HepG2 (cell line): ENCODE data around the gene FLOT2. TPM values are rescaled to one million over a fixed set of nuclear protein-coding genes. Genes with fewer than 3 reads are reported as not detected.
A peak's percentile ranks its signal among the peaks of the same experiment; 100 is the strongest.

Experiments used
- CEBPG ChIP-seq: IDR thresholded peaks from 2 replicates; pipeline ENCODE4 v1.6.1; 2016
- HNRNPL ChIP-seq: fragments of 200-400 bp; formaldehyde crosslinking; IDR thresholded peaks from 2 replicates; pipeline ENCODE4 v1.6.1; 2017; ENCODE audit warnings: mild to moderate bottlenecking, low read depth, low read length
- KDM5B ChIP-seq: sonication (generic); formaldehyde crosslinking; IDR thresholded peaks from 2 replicates; pipeline ENCODE4 v1.4.0; 2020; ENCODE audit warnings: missing genetic modification reagents, mild to moderate bottlenecking, borderline replicate concordance
- MXD3 ChIP-seq: IDR thresholded peaks from 2 replicates; pipeline ENCODE4 v1.6.1; 2016; ENCODE audit warnings: mild to moderate bottlenecking, missing biosample characterization, missing genetic modification reagents
- NFE2 ChIP-seq: sonication (generic); formaldehyde crosslinking; IDR thresholded peaks from 2 replicates; pipeline ENCODE4 v1.4.0; 2020; ENCODE audit warnings: missing genetic modification reagents
- NFYC ChIP-seq: IDR thresholded peaks from 2 replicates; pipeline ENCODE4 v1.6.1; 2016; ENCODE audit warnings: missing genetic modification reagents, missing compliant biosample characterization
- POGK ChIP-seq: sonication (generic); formaldehyde crosslinking; conservative IDR thresholded peaks from 2 replicates; pipeline ENCODE4 v1.8.0; 2022; ENCODE audit warnings: mild to moderate bottlenecking, moderate library complexity, missing genetic modification reagents
- PTBP1 ChIP-seq: fragments of 200-400 bp; formaldehyde crosslinking; IDR thresholded peaks from 2 replicates; pipeline ENCODE4 v1.6.1; 2018; ENCODE audit warnings: low read length, low read depth; ENCODE audit not compliant: poor library complexity, severe bottlenecking
- RBFOX2 ChIP-seq: fragments of 200-400 bp; formaldehyde crosslinking; IDR thresholded peaks from 2 replicates; pipeline ENCODE4 v1.6.1; 2017; ENCODE audit warnings: low read depth, mild to moderate bottlenecking, low read length
- SMAD1 ChIP-seq: sonication (generic); formaldehyde crosslinking; IDR thresholded peaks from 2 replicates; pipeline ENCODE4 v1.4.0; 2020; ENCODE audit warnings: missing genetic modification reagents, low read depth, mild to moderate bottlenecking, borderline replicate concordance
- TARDBP ChIP-seq: sonication (generic); formaldehyde crosslinking; IDR thresholded peaks from 2 replicates; pipeline ENCODE4 v1.8.0; 2022; ENCODE audit warnings: mild to moderate bottlenecking, missing genetic modification reagents
- TFAP4 ChIP-seq: sonication (generic); IDR thresholded peaks from 2 replicates; pipeline ENCODE4 v1.6.1; 2016; ENCODE audit warnings: low read depth, borderline replicate concordance
- THYN1 ChIP-seq: sonication (generic); formaldehyde crosslinking; IDR thresholded peaks from 2 replicates; pipeline ENCODE4 v1.8.1; 2023; ENCODE audit warnings: low read depth, mild to moderate bottlenecking, moderate library complexity, missing genetic modification reagents, borderline replicate concordance
- YEATS4 ChIP-seq: sonication (generic); formaldehyde crosslinking; IDR thresholded peaks from 2 replicates; pipeline ENCODE4 v1.4.0; 2020; ENCODE audit warnings: missing genetic modification reagents, borderline replicate concordance
- ZBTB20 ChIP-seq: sonication (generic); formaldehyde crosslinking; IDR thresholded peaks from 2 replicates; pipeline ENCODE4 v1.8.1; 2023; ENCODE audit warnings: missing genetic modification reagents, low read depth, mild to moderate bottlenecking, borderline replicate concordance
- ZMYM4 ChIP-seq: sonication (generic); formaldehyde crosslinking; IDR thresholded peaks from 2 replicates; pipeline ENCODE4 v1.8.1; 2023; ENCODE audit warnings: mild to moderate bottlenecking, missing genetic modification reagents
- ZNF142 ChIP-seq: sonication (generic); formaldehyde crosslinking; IDR thresholded peaks from 2 replicates; pipeline ENCODE4 v1.4.0; 2020; ENCODE audit warnings: missing genetic modification reagents
- ZNF232 ChIP-seq: sonication (generic); formaldehyde crosslinking; IDR thresholded peaks from 2 replicates; pipeline ENCODE4 v1.4.0; 2020; ENCODE audit warnings: missing genetic modification reagents, borderline replicate concordance
- ZNF501 ChIP-seq: sonication (generic); formaldehyde crosslinking; IDR thresholded peaks from 2 replicates; pipeline ENCODE4 v1.5.1; 2020; ENCODE audit warnings: mild to moderate bottlenecking, moderate library complexity, missing genetic modification reagents
- ZNF556 ChIP-seq: sonication (generic); formaldehyde crosslinking; IDR thresholded peaks from 2 replicates; pipeline ENCODE4 v1.4.0; 2020; ENCODE audit warnings: mild to moderate bottlenecking, missing genetic modification reagents, borderline replicate concordance
- polyA plus RNA-seq, 8 experiments: library from polyadenylated mRNA; depleted of rRNA in 3 of 8; stranded (reverse) in 7 of 8; unstranded in 1 of 8; fragments of >200 nt; fragmentation: Illumina TruSeq in 4 of 8; extraction: Trizol in 4 of 8; gene quantifications; 2 replicates each; pipeline versions ENCODE4 v1.2.1 to v1.2.3, GENCODE V29; 2011 to 2016; ENCODE audit warnings: low read depth in 4 of 8, missing spikeins in 1 of 8, mixed read lengths in 1 of 8; ENCODE audit not compliant: insufficient read depth in 1 of 8
- total RNA-seq, 5 experiments: library from RNA; depleted of rRNA; stranded (reverse); fragments of >200 nt; fragmentation: Illumina TruSeq; extraction: Trizol; gene quantifications; 2 replicates each; pipeline ENCODE4 v1.2.3, GENCODE V29; 2016; ENCODE audit warnings: low read depth in 1 of 5

FLOT2 gene
- total and polyA plus RNA-seq, 2 of the 13 experiments (the other 11 are each of a cell fraction or from before 2014, with no cell fraction given), result 54.3 to 54.5 TPM

GRCh38 chr17:28854457-28855335, 42.8 kb downstream of the FLOT2 start, which contains the start of gene ERAL1 (continued):
- no peak; the same call in 1 of the 2 replicates for TF ChIP-seq SMAD1 (CRISPR knock-in tag)
- TF ChIP-seq MXD3, result peak; percentile 62
- TF ChIP-seq NFE2, result no peak
- TF ChIP-seq ZMYM4 (CRISPR knock-in tag), result peak; percentile 44
- TF ChIP-seq KDM5B (CRISPR knock-in tag), result peak; percentile 86; the same call in 1 of the 2 replicates
- peak; percentile 47; the same call in 1 of the 2 replicates for TF ChIP-seq TARDBP (CRISPR knock-in tag)
- peak; percentile 54 for TF ChIP-seq POGK
- TF ChIP-seq TFAP4, result peak; percentile 88
- TF ChIP-seq ZNF142, result peak; percentile 78
- peak; percentile 88 for TF ChIP-seq NFYC
- TF ChIP-seq ZNF556 (CRISPR knock-in tag), result peak; percentile 39; the same call in 1 of the 2 replicates
- peak; percentile 74 for TF ChIP-seq RBFOX2
- peak; percentile 74 for TF ChIP-seq PTBP1
- no peak for TF ChIP-seq ZBTB20 (CRISPR knock-in tag)
- TF ChIP-seq HNRNPL, result peak; percentile 39; the same call in 1 of the 2 replicates
- TF ChIP-seq ZNF501, result peak; percentile 68; the same call in 1 of the 2 replicates
- peak; percentile 82; the same call in 1 of the 2 replicates for TF ChIP-seq YEATS4
- no peak for TF ChIP-seq ZNF232 (CRISPR knock-in tag)
- TF ChIP-seq CEBPG (CRISPR knock-in tag), result no peak; the same call in 1 of the 2 replicates
- no peak for TF ChIP-seq THYN1 (CRISPR knock-in tag)
